ENCODE measurements around the gene VWA3B.

- TF ChIP-seq CTCF (IDR thresholded peaks at IDR 0.05): no peak
- no peak for TF ChIP-seq POLR2A (IDR thresholded peaks at IDR 0.05)
Observed at GRCh38 chr2:98295721-98296414, 208.9 kb downstream of the VWA3B start.
